Activated CD8-positive, alpha-beta T cell treated with anti-CD3 and anti-CD28 coated beads, Interleukin-2, amount 10 ng/mL, durations not matched to agents 7 days and 5 days (primary cell): ENCODE measurements around the gene C12orf42. TPM values are rescaled to one million over a fixed set of nuclear protein-coding genes. Genes with fewer than 3 reads are reported as not detected.

Source experiments
- ATAC-seq: fragments of 150-1000 bp; cut with Tn5 transposase; one replicate; pipeline ENCODE4 v1.10.0; 2021; ENCODE audit warnings: moderate library complexity
- CTCF ChIA-PET: fragments of 350-600 bp; sonication (Branson Sonifier 250); formaldehyde crosslinking; loops from one replicate; lab custom pipeline; 2021; ENCODE audit warnings: antibody characterized with exemption; lab: Charles Lee
- POLR2A ChIA-PET: fragments of 350-600 bp; sonication (Branson Sonifier 250); formaldehyde crosslinking; loops from one replicate; lab custom pipeline; 2021; ENCODE audit warnings: antibody characterized with exemption; lab: Charles Lee
- DNase-seq: peaks from one replicate; pipeline ENCODE4 v3.0.0-alpha.2; 2020
- H3K27ac Mint-ChIP-seq: one replicate; pipeline ENCODE4 v1.8.0; 2021; ENCODE audit warnings: mild to moderate bottlenecking, mixed read lengths
- H3K27me3 Mint-ChIP-seq: one replicate; pipeline ENCODE4 v1.8.0; 2021; ENCODE audit warnings: low read depth, mixed read lengths
- H3K36me3 Mint-ChIP-seq: one replicate; pipeline ENCODE4 v1.8.0; 2021; ENCODE audit warnings: low read depth, mixed read lengths
- H3K4me1 Mint-ChIP-seq: one replicate; pipeline ENCODE4 v1.8.0; 2021; ENCODE audit warnings: low read depth, mixed read lengths
- H3K4me3 Mint-ChIP-seq: one replicate; pipeline ENCODE4 v1.8.0; 2021; ENCODE audit warnings: mild to moderate bottlenecking, mixed read lengths
- H3K9me3 Mint-ChIP-seq: one replicate; pipeline ENCODE4 v1.8.0; 2022; ENCODE audit warnings: mixed read lengths; ENCODE audit not compliant: insufficient read depth
- total RNA-seq, 2 experiments: library from RNA; stranded (reverse); gene quantifications; one replicate each; pipeline ENCODE4 v1.2.3, GENCODE V29; 2021

The C12orf42 gene
- total RNA-seq, 2 experiments from 2014 or later, result 0.84 to 0.91 TPM

- H3K4me1 Mint-ChIP-seq, result peaks cover 13% of the 10 kb centered on the region
- ATAC-seq, result no peak
- no peaks in the 10 kb centered on the region for H3K27me3 Mint-ChIP-seq
- peaks cover 6% of the 10 kb centered on the region for H3K9me3 Mint-ChIP-seq
- no peaks in the 10 kb centered on the region for H3K36me3 Mint-ChIP-seq
- POLR2A ChIA-PET, result no interaction called here
- CTCF ChIA-PET, result no interaction called here
- H3K27ac Mint-ChIP-seq, result no peak overlapping the region
- H3K4me3 Mint-ChIP-seq, result no peak overlapping the region
- no peak for DNase-seq
Measured at GRCh38 chr12:103369929-103370328, 125.8 kb downstream of the C12orf42 start.

- H3K9me3 Mint-ChIP-seq, result peaks cover 6% of the 10 kb centered on the region
- no peak overlapping the region for H3K4me3 Mint-ChIP-seq
- DNase-seq (no peak), ATAC-seq (no peak)
- H3K27me3 Mint-ChIP-seq, result no peaks in the 10 kb centered on the region
- ChIA-PET CTCF (no interaction called here), POLR2A (no interaction called here)
- peaks cover 9% of the 10 kb centered on the region for H3K4me1 Mint-ChIP-seq
- no peak overlapping the region for H3K27ac Mint-ChIP-seq
- no peaks in the 10 kb centered on the region for H3K36me3 Mint-ChIP-seq
Measured at GRCh38 chr12:103368167-103368566, 127.6 kb downstream of the C12orf42 start.

- DNase-seq, result no peak
Measured at GRCh38 chr12:103354403-103354802, 141.4 kb downstream of the C12orf42 start.

GRCh38 chr12:103353913-103354312 lies 141.9 kb downstream of the C12orf42 start:
- no peak overlapping the region for H3K4me3 Mint-ChIP-seq
- DNase-seq, result no peak
- peaks cover 12% of the 10 kb centered on the region for H3K9me3 Mint-ChIP-seq
- peaks cover 5% of the 10 kb centered on the region for H3K36me3 Mint-ChIP-seq
- ChIA-PET POLR2A (no interaction called here), CTCF (no interaction called here)
- H3K4me1 Mint-ChIP-seq, result peaks cover 9% of the 10 kb centered on the region
- ATAC-seq, result no peak
- H3K27ac Mint-ChIP-seq, result no peak overlapping the region
- H3K27me3 Mint-ChIP-seq, result no peaks in the 10 kb centered on the region

More at GRCh38 chr12:103354403-103354802, 141.4 kb downstream of the C12orf42 start:
- peaks cover 6% of the 10 kb centered on the region for H3K4me1 Mint-ChIP-seq
- H3K36me3 Mint-ChIP-seq, result peaks cover 2% of the 10 kb centered on the region
- H3K27ac Mint-ChIP-seq, result no peak overlapping the region
- H3K9me3 Mint-ChIP-seq, result peaks cover 16% of the 10 kb centered on the region
- H3K4me3 Mint-ChIP-seq, result no peak overlapping the region
- ChIA-PET POLR2A (no interaction called here), CTCF (no interaction called here)
- H3K27me3 Mint-ChIP-seq, result no peaks in the 10 kb centered on the region
- ATAC-seq, result no peak

- no peaks in the 10 kb centered on the region for H3K9me3 Mint-ChIP-seq
- no peaks in the 10 kb centered on the region for H3K27me3 Mint-ChIP-seq
- H3K27ac Mint-ChIP-seq, result no peak overlapping the region
- H3K4me1 Mint-ChIP-seq, result peaks cover 13% of the 10 kb centered on the region
- ChIA-PET POLR2A (no interaction called here), CTCF (no interaction called here)
- ATAC-seq, result no peak
- H3K4me3 Mint-ChIP-seq, result no peak overlapping the region
- no peak for DNase-seq
- peaks cover 5% of the 10 kb centered on the region for H3K36me3 Mint-ChIP-seq
Measured at GRCh38 chr12:103350116-103350515, 145.7 kb downstream of the C12orf42 start.

GRCh38 chr12:103348935-103349334 lies 146.8 kb downstream of the C12orf42 start:
- CTCF ChIA-PET, result no interaction called here
- H3K27ac Mint-ChIP-seq, result no peak overlapping the region
- POLR2A ChIA-PET, result no interaction called here
- H3K4me3 Mint-ChIP-seq, result no peak overlapping the region
- peaks cover 5% of the 10 kb centered on the region for H3K36me3 Mint-ChIP-seq
- ATAC-seq, result no peak
- no peaks in the 10 kb centered on the region for H3K9me3 Mint-ChIP-seq
- peaks cover 12% of the 10 kb centered on the region for H3K4me1 Mint-ChIP-seq
- no peak for DNase-seq
- H3K27me3 Mint-ChIP-seq, result no peaks in the 10 kb centered on the region

- ATAC-seq, result no peak
- H3K27me3 Mint-ChIP-seq, result no peaks in the 10 kb centered on the region
- H3K9me3 Mint-ChIP-seq, result no peaks in the 10 kb centered on the region
- no peak overlapping the region for H3K4me3 Mint-ChIP-seq
- H3K27ac Mint-ChIP-seq, result no peak overlapping the region
- POLR2A ChIA-PET, result no interaction called here
- no peak for DNase-seq
- CTCF ChIA-PET, result no interaction called here
- no peaks in the 10 kb centered on the region for H3K36me3 Mint-ChIP-seq
- H3K4me1 Mint-ChIP-seq, result no peaks in the 10 kb centered on the region
Measured at GRCh38 chr12:103336940-103337339, 158.8 kb downstream of the C12orf42 start.

GRCh38 chr12:103334466-103334865 lies 161.3 kb downstream of the C12orf42 start:
- Mint-ChIP-seq H3K27ac (no peak overlapping the region), H3K9me3 (no peaks in the 10 kb centered on the region), H3K27me3 (no peaks in the 10 kb centered on the region), H3K4me1 (no peaks in the 10 kb centered on the region), H3K36me3 (no peaks in the 10 kb centered on the region), H3K4me3 (no peak overlapping the region)
- ChIA-PET CTCF (no interaction called here), POLR2A (no interaction called here)
- ATAC-seq, result no peak
- DNase-seq, result no peak

GRCh38 chr12:103333676-103334075 lies 162.1 kb downstream of the C12orf42 start:
- Mint-ChIP-seq H3K9me3 (no peaks in the 10 kb centered on the region), H3K27ac (no peak overlapping the region), H3K4me1 (no peaks in the 10 kb centered on the region), H3K4me3 (no peak overlapping the region), H3K36me3 (no peaks in the 10 kb centered on the region), H3K27me3 (no peaks in the 10 kb centered on the region)
- ChIA-PET POLR2A (no interaction called here), CTCF (interaction anchor here (0.6 kb wide), 1 partner anchor 163 kb away, joined by 3 read pairs; no protein-coding TSS in a partner anchor)
- ATAC-seq (no peak), DNase-seq (no peak)

GRCh38 chr12:103331643-103332042 lies 164.1 kb downstream of the C12orf42 start:
- Mint-ChIP-seq H3K4me1 (no peaks in the 10 kb centered on the region), H3K9me3 (no peaks in the 10 kb centered on the region), H3K36me3 (no peaks in the 10 kb centered on the region), H3K4me3 (no peak overlapping the region), H3K27ac (no peak overlapping the region), H3K27me3 (no peaks in the 10 kb centered on the region)
- ChIA-PET CTCF (no interaction called here), POLR2A (no interaction called here)
- ATAC-seq (no peak), DNase-seq (no peak)

- DNase-seq (no peak), ATAC-seq (no peak)
- POLR2A ChIA-PET, result no interaction called here
- H3K27ac Mint-ChIP-seq, result no peak overlapping the region
- H3K9me3 Mint-ChIP-seq, result no peaks in the 10 kb centered on the region
- no peaks in the 10 kb centered on the region for H3K27me3 Mint-ChIP-seq
- no peaks in the 10 kb centered on the region for H3K4me1 Mint-ChIP-seq
- CTCF ChIA-PET, result no interaction called here
- H3K4me3 Mint-ChIP-seq, result no peak overlapping the region
- no peaks in the 10 kb centered on the region for H3K36me3 Mint-ChIP-seq
Measured at GRCh38 chr12:103330672-103331071, 165.1 kb downstream of the C12orf42 start.

GRCh38 chr12:103327676-103328075 lies 168.1 kb downstream of the C12orf42 start:
- Mint-ChIP-seq H3K4me3 (no peak overlapping the region), H3K4me1 (no peaks in the 10 kb centered on the region), H3K36me3 (no peaks in the 10 kb centered on the region), H3K27me3 (no peaks in the 10 kb centered on the region), H3K9me3 (no peaks in the 10 kb centered on the region), H3K27ac (no peak overlapping the region)
- ATAC-seq (no peak), DNase-seq (no peak)
- CTCF ChIA-PET, result no interaction called here
- POLR2A ChIA-PET, result no interaction called here

GRCh38 chr12:103326190-103326589 lies 169.6 kb downstream of the C12orf42 start:
- H3K36me3 Mint-ChIP-seq, result no peaks in the 10 kb centered on the region

More at GRCh38 chr12:103326190-103326589, 169.6 kb downstream of the C12orf42 start:
- H3K27ac Mint-ChIP-seq, result no peak overlapping the region
- no peaks in the 10 kb centered on the region for H3K9me3 Mint-ChIP-seq
- CTCF ChIA-PET, result interaction anchor here (0.8 to 1.6 kb wide), 5 partner anchors 14 to 222 kb away, joined by 3 to 5 read pairs (median 3); no protein-coding TSS in a partner anchor
- ATAC-seq, result no peak
- no peak overlapping the region for H3K4me3 Mint-ChIP-seq
- POLR2A ChIA-PET, result no interaction called here
- H3K4me1 Mint-ChIP-seq, result no peaks in the 10 kb centered on the region
- no peak for DNase-seq
- H3K27me3 Mint-ChIP-seq, result no peaks in the 10 kb centered on the region
